ENCODE measurements around the gene HLA-DQA1. TPM values are rescaled to one million over a fixed set of nuclear protein-coding genes. Genes with fewer than 3 reads are reported as not detected.
"Not testable (repeated sequence)": the region's sequence is repeated elsewhere in the genome, so short reads cannot be mapped to it uniquely, and the experiment has no call there.

The HLA-DQA1 gene
- 2.6 TPM for total RNA-seq
- 1 to 10 TPM; 1.5 to 3.3 (median 2.8) TPM for polyA plus RNA-seq (ENCODE audit: insufficient read depth in 1 of 8, insufficient read length in 8 of 8, low replicate concordance in 1 of 8)
- long read RNA-seq, donor 1: 0 reads
- long read RNA-seq, donor 2: 0 reads
- long read RNA-seq, donor 3, full-length matches to known transcripts: 4 of 4 reads
- long read RNA-seq, donor 3, partial matches to known transcripts: 0 of 4 reads
- long read RNA-seq, donor 3, other reads (novel, unspliced or antisense): 0 of 4 reads
- long read RNA-seq, donor 4: 0 reads
- long read RNA-seq, donor 5, full-length matches to known transcripts: 1 of 1 reads
- long read RNA-seq, donor 5, partial matches to known transcripts: 0 of 1 reads
- long read RNA-seq, donor 5, other reads (novel, unspliced or antisense): 0 of 1 reads
- long read RNA-seq, donor 6, partial matches to known transcripts: 0 of 2 reads
- long read RNA-seq, donor 6, other reads (novel, unspliced or antisense): 0 of 2 reads
- long read RNA-seq, donor 7, partial matches to known transcripts: 0 of 1 reads
- long read RNA-seq, donor 7, other reads (novel, unspliced or antisense): 0 of 1 reads
- long read RNA-seq, donor 8: 0 reads
- long read RNA-seq, donor 9, full-length matches to known transcripts: 1 of 1 reads
- long read RNA-seq, donor 9, partial matches to known transcripts: 0 of 1 reads
- long read RNA-seq, donor 9, other reads (novel, unspliced or antisense): 0 of 1 reads
- long read RNA-seq, donor 10, partial matches to known transcripts: 0 of 1 reads
- long read RNA-seq, donor 10, other reads (novel, unspliced or antisense): 0 of 1 reads
- long read RNA-seq, donor 11, partial matches to known transcripts: 0 of 1 reads
- long read RNA-seq, donor 11, other reads (novel, unspliced or antisense): 0 of 1 reads

DNA sequence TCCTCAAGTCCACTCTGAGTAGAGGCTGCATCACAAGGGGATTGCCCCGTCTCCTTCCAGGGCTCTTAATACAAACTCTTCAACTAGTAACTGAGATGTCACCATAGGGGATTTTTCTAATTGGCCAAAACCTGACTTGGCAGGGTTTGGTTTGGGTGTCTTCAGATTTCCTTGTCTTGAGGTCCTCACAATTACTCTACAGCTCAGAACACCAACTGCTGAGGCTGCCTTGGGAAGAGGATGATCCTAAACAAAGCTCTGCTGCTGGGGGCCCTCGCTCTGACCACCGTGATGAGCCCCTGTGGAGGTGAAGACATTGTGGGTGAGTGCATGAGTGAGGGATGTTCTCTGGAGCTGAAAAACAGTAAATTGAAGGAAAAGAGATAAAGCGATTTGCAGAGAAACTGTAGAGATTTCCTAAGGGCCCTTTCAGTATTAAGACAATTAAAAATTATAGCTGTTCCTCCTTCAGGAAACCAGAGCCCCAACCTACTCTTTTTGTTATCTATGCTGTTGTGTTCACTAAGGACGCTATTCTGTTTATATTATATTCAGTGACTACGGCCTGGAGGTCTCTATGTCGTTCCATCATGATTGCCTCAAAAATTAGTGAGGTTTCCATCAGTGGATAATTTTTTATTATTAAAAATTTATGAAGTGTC is at the start of gene HLA-DQA1:
HLA-DQA1 (plus strand) TSS at position 188 of the 662 bp plus-strand sequence; CDS start at position 241, 53 bp downstream.
- WGBS (ENCODE audit: insufficient coverage): 54% methylated on average over 2 of the region's 7 CpGs
- DNase-seq: peak; percentile 27
- Histone ChIP-seq H3K9me3 (replicated peaks; ENCODE audit: control insufficient read depth, low read depth, low read length) (no peaks in the 10 kb centered on the region), H3K27me3 (ENCODE audit: control insufficient read depth, insufficient read depth, low read length) (no peaks in the 10 kb centered on the region), H3K27ac (ENCODE audit: low read length) (no peak within 1 kb of the TSS), H3K36me3 (ENCODE audit: control insufficient read depth, insufficient read depth, low read length) (no peaks in the 10 kb centered on the region), H3K4me3 (ENCODE audit: low read length) (no peak within 1 kb of the TSS), H3K4me1 (ENCODE audit: control insufficient read depth, insufficient read depth, low read length) (no peaks in the 10 kb centered on the region)

DNA sequence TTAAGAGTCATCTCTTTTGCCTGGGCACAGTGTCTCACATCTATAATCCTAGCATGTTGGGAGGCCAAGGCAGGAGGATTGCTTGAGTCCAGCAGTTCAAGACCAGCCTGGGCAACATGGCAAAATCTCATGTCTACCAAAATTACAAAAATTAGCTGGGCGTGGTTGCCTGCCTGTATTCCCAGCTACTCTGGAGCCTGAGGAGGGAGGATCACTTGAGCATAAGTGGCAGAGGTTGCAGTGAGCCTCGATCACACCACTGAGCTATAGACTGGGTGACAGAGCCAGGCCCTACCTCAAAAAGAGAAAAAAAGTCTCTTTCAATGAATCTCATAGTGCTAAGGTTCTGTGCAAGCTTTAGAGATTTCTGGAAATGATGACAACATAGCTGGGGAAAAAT is 49.0 kb upstream of the HLA-DQA1 start:
- peaks cover 5% of the 10 kb centered on the region for H3K27me3 ChIP-seq (ENCODE audit: control insufficient read depth, insufficient read depth, low read length)
- no peak for DNase-seq
- no peaks in the 10 kb centered on the region for H3K36me3 ChIP-seq (ENCODE audit: control insufficient read depth, insufficient read depth, low read length)
- no peaks in the 10 kb centered on the region for H3K9me3 ChIP-seq (replicated peaks; ENCODE audit: control insufficient read depth, low read depth, low read length)
- WGBS (ENCODE audit: insufficient coverage): no CpG with 5 or more reads among the region's 2 CpGs
- H3K4me1 ChIP-seq (ENCODE audit: control insufficient read depth, insufficient read depth, low read length): no peaks in the 10 kb centered on the region
- H3K4me3 ChIP-seq (ENCODE audit: low read length): no peak overlapping the region
- H3K27ac ChIP-seq (ENCODE audit: low read length): no peak overlapping the region

DNA sequence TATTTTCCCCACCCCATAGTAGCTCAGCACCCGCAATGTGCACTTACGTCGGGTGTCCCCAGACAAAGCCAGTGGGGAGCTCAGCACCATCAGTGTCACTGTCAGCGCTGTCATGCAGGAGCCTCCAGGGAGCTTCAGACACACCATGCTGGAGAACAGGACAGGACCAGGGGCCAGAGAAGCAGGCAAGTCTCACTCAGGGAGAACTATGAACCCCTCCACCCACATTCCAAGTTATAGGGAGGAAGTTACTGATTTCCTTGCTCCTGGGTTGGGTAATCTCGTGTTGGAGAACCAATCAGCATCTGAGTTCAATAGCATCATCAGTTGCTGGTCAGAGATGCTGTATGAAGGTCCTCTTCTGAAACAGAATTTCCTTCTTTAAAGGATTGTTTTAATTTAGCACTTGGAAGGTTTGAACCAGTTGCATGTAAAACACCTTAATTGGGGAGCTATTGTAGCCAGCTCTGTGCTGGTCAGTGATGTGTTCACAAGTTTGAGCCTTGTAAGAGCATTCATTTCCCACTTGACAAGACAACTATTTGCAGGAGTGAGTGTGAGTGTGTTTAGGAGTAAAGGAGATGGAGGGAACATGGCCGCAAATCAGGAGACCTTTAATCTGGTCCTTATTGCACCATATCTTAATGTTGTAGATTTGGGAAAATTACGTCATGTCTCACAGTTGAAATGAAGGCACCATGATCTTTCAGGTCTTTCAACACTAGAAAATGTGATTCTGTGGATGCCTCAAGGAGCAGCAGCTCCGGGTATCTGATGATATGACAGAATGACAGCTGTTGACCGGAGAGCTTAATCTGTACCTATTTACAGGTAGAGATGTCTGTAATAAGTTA is 47.4 kb upstream of the HLA-DQA1 start, which contains the start of gene HLA-DRB1:
HLA-DRB1 (minus strand) TSS at position 253 of the 854 bp plus-strand sequence; CDS start at position 147, 106 bp downstream.
- Histone ChIP-seq H3K36me3 (ENCODE audit: control insufficient read depth, insufficient read depth, low read length) (no peaks in the 10 kb centered on the region), H3K4me1 (ENCODE audit: control insufficient read depth, insufficient read depth, low read length) (no peaks in the 10 kb centered on the region), H3K27ac (ENCODE audit: low read length) (no peak within 1 kb of the TSS), H3K9me3 (replicated peaks; ENCODE audit: control insufficient read depth, low read depth, low read length) (no peaks in the 10 kb centered on the region), H3K4me3 (ENCODE audit: low read length) (no peak within 1 kb of the TSS), H3K27me3 (ENCODE audit: control insufficient read depth, insufficient read depth, low read length) (no peaks in the 10 kb centered on the region)
- WGBS (ENCODE audit: insufficient coverage): no CpG with 5 or more reads among the region's 9 CpGs
- DNase-seq: peak; percentile 50

DNA sequence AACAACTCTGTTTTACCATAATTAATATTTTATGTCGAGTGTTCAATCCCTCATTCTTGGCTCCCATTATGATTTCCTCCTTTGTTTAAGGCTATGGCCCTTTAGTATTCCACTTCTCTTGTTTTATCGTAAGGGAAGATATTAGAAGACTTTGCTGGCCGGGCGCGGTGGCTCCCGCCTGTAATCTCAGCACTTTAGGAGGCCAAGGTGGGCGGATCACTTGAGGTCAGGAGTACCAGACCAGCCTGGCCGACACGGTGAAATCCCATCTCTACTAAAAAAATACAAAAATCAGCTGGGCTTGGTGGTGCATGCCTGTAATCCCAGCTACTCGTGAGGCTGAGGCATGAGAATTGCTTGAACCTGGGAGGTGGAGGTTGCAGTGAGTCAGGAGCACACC is 46.5 kb upstream of the HLA-DQA1 start:
- H3K36me3 ChIP-seq (ENCODE audit: control insufficient read depth, insufficient read depth, low read length); H3K27ac ChIP-seq (ENCODE audit: low read length); H3K9me3 ChIP-seq (replicated peaks; ENCODE audit: control insufficient read depth, low read depth, low read length); H3K27me3 ChIP-seq (ENCODE audit: control insufficient read depth, insufficient read depth, low read length); DNase-seq; H3K4me3 ChIP-seq (ENCODE audit: low read length); H3K4me1 ChIP-seq (ENCODE audit: control insufficient read depth, insufficient read depth, low read length): not testable (repeated sequence)
- WGBS (ENCODE audit: insufficient coverage): no CpG with 5 or more reads among the region's 10 CpGs

DNA sequence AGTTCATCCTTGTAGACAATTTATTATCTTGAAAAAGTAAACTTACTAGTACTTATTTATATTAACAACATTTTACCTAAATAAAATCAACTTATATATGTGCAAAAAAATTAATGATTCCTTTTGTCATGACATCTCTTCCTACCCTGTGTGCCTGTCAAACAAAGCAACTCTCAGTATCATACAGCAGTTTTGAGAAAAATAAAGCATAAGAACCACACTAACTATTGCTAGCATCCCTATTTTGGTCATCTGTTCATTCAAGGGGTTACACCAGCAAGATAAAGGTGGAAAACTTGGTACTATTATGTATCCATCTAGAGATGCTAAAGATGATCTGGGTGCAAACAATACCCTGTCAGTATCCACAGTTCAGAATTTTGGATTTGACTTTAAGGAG is 40.2 kb upstream of the HLA-DQA1 start:
- H3K27ac ChIP-seq (ENCODE audit: low read length): no peak overlapping the region
- H3K27me3 ChIP-seq (ENCODE audit: control insufficient read depth, insufficient read depth, low read length): no peaks in the 10 kb centered on the region
- H3K36me3 ChIP-seq (ENCODE audit: control insufficient read depth, insufficient read depth, low read length): no peaks in the 10 kb centered on the region

DNA sequence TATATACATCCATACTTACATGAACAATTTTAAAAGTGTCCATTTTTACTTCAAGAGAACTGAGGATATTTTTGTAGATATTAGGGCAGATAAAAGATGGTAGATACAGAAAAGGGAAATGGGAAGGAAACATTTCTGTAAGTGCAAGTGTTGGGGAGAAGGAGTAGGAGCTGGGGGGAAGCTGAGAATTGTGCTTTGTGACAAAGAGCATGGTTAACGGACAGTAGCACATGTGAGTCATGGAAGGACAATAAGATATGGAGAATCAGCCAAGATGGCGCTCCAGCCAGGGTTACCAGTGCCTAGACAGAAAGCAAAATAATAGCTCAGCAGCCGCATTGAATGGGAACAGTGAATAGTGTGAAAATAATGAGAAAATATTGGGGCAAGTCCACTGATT is 34.8 kb upstream of the HLA-DQA1 start:
- WGBS (ENCODE audit: insufficient coverage): 50% methylated on average over 2 of the region's 3 CpGs
- DNase-seq: no peak
- Histone ChIP-seq H3K4me3 (ENCODE audit: low read length) (no peak overlapping the region), H3K9me3 (replicated peaks; ENCODE audit: control insufficient read depth, low read depth, low read length) (peaks cover 2% of the 10 kb centered on the region), H3K4me1 (ENCODE audit: control insufficient read depth, insufficient read depth, low read length) (no peaks in the 10 kb centered on the region), H3K36me3 (ENCODE audit: control insufficient read depth, insufficient read depth, low read length) (no peaks in the 10 kb centered on the region), H3K27ac (ENCODE audit: low read length) (no peak overlapping the region), H3K27me3 (ENCODE audit: control insufficient read depth, insufficient read depth, low read length) (no peaks in the 10 kb centered on the region)

More for the DNA sequence above, 40.2 kb upstream of the HLA-DQA1 start:
- no peak overlapping the region for H3K4me3 ChIP-seq (ENCODE audit: low read length)
- DNase-seq: no peak
- no peaks in the 10 kb centered on the region for H3K4me1 ChIP-seq (ENCODE audit: control insufficient read depth, insufficient read depth, low read length)
- H3K9me3 ChIP-seq (replicated peaks; ENCODE audit: control insufficient read depth, low read depth, low read length): peaks cover 2% of the 10 kb centered on the region

DNA sequence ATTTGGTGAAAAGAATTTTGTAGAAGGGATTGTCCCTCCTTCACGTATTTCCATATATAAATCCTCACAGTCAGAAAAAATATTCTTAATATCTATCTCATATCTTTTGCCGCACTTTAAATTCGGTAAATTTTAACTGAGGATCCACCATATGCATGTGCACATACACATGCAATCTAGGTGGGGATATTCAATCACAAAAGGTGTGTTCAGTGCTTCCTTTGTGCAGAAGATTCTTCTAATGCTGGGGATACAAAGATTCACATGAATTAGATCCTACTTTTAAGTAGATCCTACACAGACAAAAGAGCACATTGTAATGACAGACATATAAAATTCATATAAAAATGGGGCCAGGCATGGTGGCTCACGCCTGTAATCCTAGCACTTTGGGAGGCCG is 34.0 kb upstream of the HLA-DQA1 start:
- DNase-seq: no peak
- H3K27me3 ChIP-seq (ENCODE audit: control insufficient read depth, insufficient read depth, low read length): no peaks in the 10 kb centered on the region
- peaks cover 2% of the 10 kb centered on the region for H3K9me3 ChIP-seq (replicated peaks; ENCODE audit: control insufficient read depth, low read depth, low read length)
- H3K27ac ChIP-seq (ENCODE audit: low read length): no peak overlapping the region
- no peaks in the 10 kb centered on the region for H3K4me1 ChIP-seq (ENCODE audit: control insufficient read depth, insufficient read depth, low read length)
- H3K36me3 ChIP-seq (ENCODE audit: control insufficient read depth, insufficient read depth, low read length): no peaks in the 10 kb centered on the region
- WGBS (ENCODE audit: insufficient coverage): no CpG with 5 or more reads among the region's 5 CpGs
- no peak overlapping the region for H3K4me3 ChIP-seq (ENCODE audit: low read length)

DNA sequence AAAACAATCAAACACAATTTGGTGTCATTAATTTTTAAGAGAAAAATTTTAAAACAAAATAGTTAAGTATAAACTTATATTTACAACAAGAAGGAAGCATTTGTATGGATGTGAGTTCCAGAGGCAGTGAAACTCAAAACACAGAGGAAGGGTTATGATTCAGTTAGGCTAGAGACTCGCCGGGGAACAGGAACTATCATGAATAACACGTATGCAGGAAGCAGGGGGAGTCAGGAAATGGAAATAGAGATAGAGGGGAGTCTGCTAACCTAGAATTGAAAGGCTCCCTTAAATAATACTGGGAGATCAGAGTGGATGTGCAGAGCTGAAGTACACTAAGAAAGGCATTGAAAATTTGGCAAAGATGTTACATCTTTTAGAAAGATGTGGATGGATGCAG is 33.3 kb upstream of the HLA-DQA1 start:
- Histone ChIP-seq H3K36me3 (ENCODE audit: control insufficient read depth, insufficient read depth, low read length) (no peaks in the 10 kb centered on the region), H3K4me3 (ENCODE audit: low read length) (no peak overlapping the region), H3K27ac (ENCODE audit: low read length) (peak overlapping the region; percentile 35), H3K9me3 (replicated peaks; ENCODE audit: control insufficient read depth, low read depth, low read length) (peaks cover 2% of the 10 kb centered on the region), H3K4me1 (ENCODE audit: control insufficient read depth, insufficient read depth, low read length) (no peaks in the 10 kb centered on the region), H3K27me3 (ENCODE audit: control insufficient read depth, insufficient read depth, low read length) (no peaks in the 10 kb centered on the region)
- 0% methylated on average over 3 of the region's 3 CpGs for WGBS (ENCODE audit: insufficient coverage)
- peak; percentile 35 for DNase-seq

DNA sequence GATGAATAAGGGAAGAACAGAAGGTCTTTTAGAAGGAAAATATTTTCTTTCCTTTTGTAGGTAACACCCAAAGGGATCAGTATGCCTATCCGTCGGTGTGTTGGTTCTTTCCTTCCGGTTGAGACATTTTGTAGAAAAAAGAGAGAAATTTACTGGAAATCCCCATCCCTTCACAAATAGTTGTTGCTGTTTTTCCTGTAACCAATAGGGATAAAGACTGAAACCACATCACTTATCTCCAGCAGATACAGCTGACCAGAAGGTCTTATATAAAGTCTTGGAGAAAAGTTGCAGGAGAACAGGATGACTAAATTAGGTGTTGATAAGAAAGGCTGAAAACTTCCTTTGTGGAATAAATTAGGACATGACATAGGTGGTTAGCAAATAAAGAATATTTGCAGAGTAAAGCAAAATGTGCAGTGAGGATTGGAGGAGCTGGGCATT is 32.8 kb upstream of the HLA-DQA1 start:
- Histone ChIP-seq H3K4me3 (ENCODE audit: low read length) (no peak overlapping the region), H3K4me1 (ENCODE audit: control insufficient read depth, insufficient read depth, low read length) (no peaks in the 10 kb centered on the region), H3K27ac (ENCODE audit: low read length) (peak overlapping the region; percentile 35), H3K27me3 (ENCODE audit: control insufficient read depth, insufficient read depth, low read length) (no peaks in the 10 kb centered on the region), H3K36me3 (ENCODE audit: control insufficient read depth, insufficient read depth, low read length) (no peaks in the 10 kb centered on the region), H3K9me3 (replicated peaks; ENCODE audit: control insufficient read depth, low read depth, low read length) (no peaks in the 10 kb centered on the region)
- no CpG with 5 or more reads among the region's 3 CpGs for WGBS (ENCODE audit: insufficient coverage)
- peak; percentile 67 for DNase-seq

All from muscle of leg (tissue), 16 donors.